PC-9 (cell line): ENCODE data around the gene KLHL35. TPM values are rescaled to one million over a fixed set of nuclear protein-coding genes. Genes with fewer than 3 reads are reported as not detected.

Source experiments
- BruUV-seq: library from RNA; stranded (reverse); fragments of 400-500 nt; replicated peaks from 2 replicates; lab custom pipeline; 2021; lab: Mats Ljungman, UMichigan
- CTCF ChIA-PET: fragments of 300-600 bp; sonication (Branson Sonifier 250); formaldehyde crosslinking; loops from one replicate; lab custom pipeline; 2022; ENCODE audit warnings: antibody characterized with exemption; lab: Charles Lee
- POLR2A ChIA-PET: fragments of 300-600 bp; sonication (Branson Sonifier 250); formaldehyde crosslinking; loops from one replicate; lab custom pipeline; 2022; ENCODE audit warnings: antibody characterized with exemption; ENCODE audit not compliant: unreplicated experiment; lab: Charles Lee
- DNase-seq, 2 experiments: peaks; one replicate each; pipeline versions ENCODE4 v3.0.0 to v3.0.0-alpha.2; 2015 to 2022; ENCODE audit warnings: mixed read lengths in 1 of 2
- H2AFZ ChIP-seq: fragments of 200-600 bp; sonication (generic); 2 replicates; pipeline ENCODE4 v1.8.1; 2017; ENCODE audit warnings: antibody characterized with exemption
- H3F3A ChIP-seq: fragments of 200-600 bp; sonication (generic); 2 replicates; pipeline ENCODE4 v1.8.1; 2017; ENCODE audit warnings: antibody characterized with exemption, mild to moderate bottlenecking, low read depth; ENCODE audit not compliant: insufficient read depth
- H3K27ac ChIP-seq: fragments of 200-600 bp; sonication (generic); 2 replicates; pipeline ENCODE4 v1.6.1; 2016; ENCODE audit warnings: mixed run types
- H3K27me3 ChIP-seq: fragments of 200-600 bp; sonication (generic); 2 replicates; pipeline ENCODE4 v1.6.1; 2016; ENCODE audit warnings: low read depth, mixed run types; ENCODE audit not compliant: insufficient read depth
- H3K36me3 ChIP-seq: fragments of 200-600 bp; sonication (generic); 2 replicates; pipeline ENCODE4 v1.6.1; 2016; ENCODE audit warnings: low read depth, mixed run types
- H3K4me1 ChIP-seq: fragments of 200-600 bp; sonication (generic); replicated peaks from 2 replicates; pipeline ENCODE4 v1.6.1; 2016; ENCODE audit warnings: mixed run types; ENCODE audit not compliant: insufficient read depth
- H3K4me2 ChIP-seq: fragments of 200-600 bp; sonication (generic); 2 replicates; pipeline ENCODE4 v1.6.1; 2017; ENCODE audit warnings: mixed run types
- H3K4me3 ChIP-seq: fragments of 200-600 bp; sonication (generic); 2 replicates; pipeline ENCODE4 v1.6.1; 2016; ENCODE audit warnings: mixed run types
- H3K79me2 ChIP-seq: fragments of 200-600 bp; sonication (generic); 2 replicates; pipeline ENCODE4 v1.6.1; 2017; ENCODE audit warnings: low read depth, mixed run types
- H3K9me2 ChIP-seq: fragments of 200-600 bp; sonication (generic); 2 replicates; pipeline ENCODE4 v1.8.1; 2017; ENCODE audit warnings: mild to moderate bottlenecking; ENCODE audit not compliant: insufficient read depth
- H3K9me3 ChIP-seq: fragments of 200-600 bp; sonication (generic); 2 replicates; pipeline ENCODE4 v1.8.1; 2016; ENCODE audit warnings: low read depth; ENCODE audit not compliant: insufficient read depth
- H4K20me1 ChIP-seq: fragments of 200-600 bp; sonication (generic); 2 replicates; pipeline ENCODE4 v1.8.1; 2017; ENCODE audit not compliant: insufficient read depth
- CTCF ChIP-seq: fragments of 200-600 bp; sonication (generic); conservative IDR thresholded peaks from 2 replicates; pipeline ENCODE4 v1.6.1; 2017; ENCODE audit warnings: mixed run types, antibody characterized with exemption, mild to moderate bottlenecking, moderate library complexity
- EZH2 ChIP-seq: fragments of 200-600 bp; sonication (generic); IDR thresholded peaks from 2 replicates; pipeline ENCODE4 v1.8.0; 2017; ENCODE audit warnings: antibody characterized with exemption, low read depth
- intact Hi-C: fragments of 100-400 bp; cut with micrococcal nuclease; formaldehyde crosslinking; loops from one replicate; pipeline ENCODE4 v1.10.0; 2022; ENCODE audit not compliant: unreplicated experiment
- total RNA-seq: library from RNA; stranded (reverse); gene quantifications from 2 replicates; pipeline ENCODE4 v1.2.3, GENCODE V29; 2021

KLHL35 gene
- total RNA-seq, 1 experiment from 2014 or later = 11.1 TPM

- Histone ChIP-seq H2AFZ (no peak overlapping the region), H3F3A (peaks cover 71% of the 10 kb centered on the region), H3K36me3 (peaks cover 44% of the 10 kb centered on the region), H3K9me3 (no peaks in the 10 kb centered on the region), H3K27me3 (no peaks in the 10 kb centered on the region), H3K79me2 (peaks cover 40% of the 10 kb centered on the region), H3K9me2 (no peaks in the 10 kb centered on the region), H3K27ac (no peak overlapping the region), H3K4me3 (no peak overlapping the region), H3K4me2 (no peak overlapping the region), H4K20me1 (peaks cover 57% of the 10 kb centered on the region), H3K4me1 (peaks cover 3% of the 10 kb centered on the region; the same call in 1 of the 2 replicates)
- TF ChIP-seq CTCF = no peak
- no peak for TF ChIP-seq EZH2
- intact Hi-C loops = loop anchor here (5.0 kb wide), 1 partner anchor 123 kb away; no protein-coding TSS in a partner anchor
- BruUV-seq = no TSS peak
- no peak for DNase-seq
- CTCF ChIA-PET = no interaction called here
- POLR2A ChIA-PET = interaction anchor here (0.6 kb wide), 1 partner anchor 638 kb away, joined by 3 read pairs; no protein-coding TSS in a partner anchor
These were observed 24.1 kb downstream of the KLHL35 start for GRCh38 chr11:75408957-75409219.

- Histone ChIP-seq H3K9me3 (no peaks in the 10 kb centered on the region), H2AFZ (no peak overlapping the region), H3F3A (peaks cover 82% of the 10 kb centered on the region), H3K4me2 (no peak overlapping the region), H3K36me3 (peaks cover 70% of the 10 kb centered on the region), H3K27ac (no peak overlapping the region; the same call in 1 of the 2 replicates), H3K9me2 (no peaks in the 10 kb centered on the region), H3K27me3 (no peaks in the 10 kb centered on the region), H4K20me1 (peaks cover 76% of the 10 kb centered on the region), H3K4me1 (peaks cover 26% of the 10 kb centered on the region), H3K79me2 (peaks cover 66% of the 10 kb centered on the region), H3K4me3 (no peak overlapping the region)
- TF ChIP-seq CTCF = no peak
- TF ChIP-seq EZH2 = no peak
- no peak for DNase-seq
- POLR2A ChIA-PET = no interaction called here
- no TSS peak for BruUV-seq
- intact Hi-C loops = loop anchor here (5.0 kb wide), 1 partner anchor 126 kb away; no protein-coding TSS in a partner anchor
- CTCF ChIA-PET = no interaction called here
These were observed 26.6 kb downstream of the KLHL35 start for GRCh38 chr11:75406338-75406777.

- peak overlapping the region; percentile 95; the same call in 1 of the 2 replicates for H3K27ac ChIP-seq
- no peaks in the 10 kb centered on the region for H3K9me2 ChIP-seq
- BruUV-seq = no TSS peak
- no peak overlapping the region for H3K4me2 ChIP-seq
- no peaks in the 10 kb centered on the region for H3K9me3 ChIP-seq
- peaks cover 87% of the 10 kb centered on the region for H3K79me2 ChIP-seq
- peaks cover 94% of the 10 kb centered on the region for H3F3A ChIP-seq
- H3K4me3 ChIP-seq = no peak overlapping the region
- no peak overlapping the region for H2AFZ ChIP-seq
- TF ChIP-seq EZH2 = no peak
- no peak for TF ChIP-seq CTCF
- H3K4me1 ChIP-seq = peaks cover 28% of the 10 kb centered on the region
- POLR2A ChIA-PET = interaction anchor here (0.6 kb wide), 2 partner anchors 24 to 270 kb away, joined by 3 read pairs; no protein-coding TSS in a partner anchor
- peaks cover 89% of the 10 kb centered on the region for H4K20me1 ChIP-seq
- peaks cover 85% of the 10 kb centered on the region for H3K36me3 ChIP-seq
- CTCF ChIA-PET = no interaction called here
- no peak for DNase-seq
- intact Hi-C loops = no loop called here
- no peaks in the 10 kb centered on the region for H3K27me3 ChIP-seq
These were observed 28.9 kb downstream of the KLHL35 start for GRCh38 chr11:75403983-75404658.
